Ovary (tissue), 9 donors: ENCODE data around the gene FUT3. TPM values are rescaled to one million over a fixed set of nuclear protein-coding genes. Genes with fewer than 3 reads are reported as not detected.

Source experiments
- DNase-seq, 5 donors: peaks; one replicate each; pipeline ENCODE4 v3.0.0-alpha.2; 2019 to 2020
- H3K27ac ChIP-seq, 2 donors: fragments of 200-600 bp; one replicate each; pipeline versions ENCODE4 v1.5.1 to v1.8.0; 2019 to 2022
- H3K27me3 ChIP-seq: fragments of 200-600 bp; one replicate; pipeline ENCODE4 v1.8.0; 2022
- H3K36me3 ChIP-seq: fragments of 200-600 bp; sonication (generic); one replicate; pipeline ENCODE4 v1.5.1; 2019
- H3K4me1 ChIP-seq: one replicate; pipeline ENCODE4 v1.8.1; 2013; ENCODE audit warnings: mild to moderate bottlenecking, moderate library complexity; ENCODE audit not compliant: insufficient read depth
- H3K4me3 ChIP-seq: fragments of 200-600 bp; sonication (generic); one replicate; pipeline ENCODE4 v1.5.1; 2017
- H3K9me3 ChIP-seq, 2 donors: fragments of 200-600 bp in 1 of 2; sonication (generic) in 1 of 2; one replicate each; pipeline versions ENCODE4 v1.5.1 to v1.8.1; 2013 to 2019; ENCODE audit warnings: mild to moderate bottlenecking in 1 of 2, moderate library complexity in 1 of 2
- CTCF ChIP-seq, 3 donors: fragments of 450-650 bp in 2 of 3; fragments of 200-600 bp in 1 of 3; IDR thresholded peaks; one replicate each; pipeline versions ENCODE4 v1.5.1 to v1.8.0; 2016 to 2022; ENCODE audit warnings: antibody characterized with exemption in 3 of 3, mild to moderate bottlenecking in 1 of 3
- EP300 ChIP-seq: sonication (generic); formaldehyde crosslinking; IDR thresholded peaks from one replicate; pipeline ENCODE4 v1.6.1; 2017; ENCODE audit warnings: antibody characterized with exemption
- POLR2A ChIP-seq: fragments of 450-650 bp; IDR thresholded peaks from one replicate; pipeline ENCODE4 v1.6.1; 2017; ENCODE audit warnings: antibody characterized with exemption, mild to moderate bottlenecking, moderate library complexity
- WGBS, 3 donors: extraction: QIAGEN DNeasy Blood & Tissue Kit in 1 of 3; methylation state at CpG; one replicate each; pipeline versions ENCODE4 v1.1.5 to v1.1.7; 2013 to 2017; 5-methylcytosine and 5-hydroxymethylcytosine counted together
- intact Hi-C, 4 donors: fragments of 100-400 bp; cut with DNase I; formaldehyde crosslinking; loops; one replicate each; pipeline versions ENCODE4 v1.11.0 to v1.15.1; 2022 to 2023
- polyA plus RNA-seq, 2 donors: library from polyadenylated mRNA; stranded (reverse); fragments of 200-250 nt in 1 of 2; fragments of 350-450 nt in 1 of 2; fragmentation: Illumina TruSeq in 1 of 2; extraction: RNeasy Lipid Tissue Mini Kit (QIAGEN cat#74804) in 1 of 2; gene quantifications; one replicate each; pipeline ENCODE4 v1.2.3, GENCODE V29; 2013 to 2014
- total RNA-seq, 7 donors: library from RNA; depleted of rRNA in 2 of 7; stranded (reverse); fragments of >200 nt in 2 of 7; fragmentation: NEBNext Ultra II Directional in 3 of 7; extraction: Animal tissue kit (Norgen Biotek cat#: 25700) in 3 of 7; gene quantifications; one replicate each; pipeline versions ENCODE4 v1.1.0 to v1.2.4, GENCODE V29; 2016 to 2023
- donor health status: DM: no; HTN: no; CAD: no; lungs with moderate emphysema.
- donor health status: DM: no; HTN: no; CAD: no.
- donor health status: Bipolar disorder and iron deficiency.
- donor health status: DM: yes; HTN: yes; CAD: no.
- donor health status: DM: no; HTN: no; CAD: no.
- donor health status: DM: yes; HTN: yes; CAD: no.

Gene FUT3
- total and polyA plus RNA-seq, 9 donors: 0.04 to 1.8 (median 0.15) TPM; not detected in 3

- TF ChIP-seq CTCF (IDR thresholded peaks at IDR 0.05) (no peak), POLR2A (no peak), EP300 (no peak)
- Histone ChIP-seq H3K36me3 (no peaks in the 10 kb centered on the region), H3K27ac (no peak overlapping the region), H3K27me3 (no peaks in the 10 kb centered on the region), H3K4me3 (no peak overlapping the region), H3K9me3 (no peaks in the 10 kb centered on the region), H3K4me1 (peaks cover 1% of the 10 kb centered on the region)
- WGBS, 3 donors: 20 to 28% (median 20%) methylated on average over 6 of the region's 6 CpGs
- intact Hi-C loops: no loop called here
- DNase-seq: no peak
Observed at GRCh38 chr19:5820785-5821184, 30.5 kb downstream of the FUT3 start.

- TF ChIP-seq POLR2A (no peak), CTCF (IDR thresholded peaks at IDR 0.05) (no peak), EP300 (no peak)
- WGBS, 3 donors: 61 to 78% (median 67%) methylated on average over 10 of the region's 10 CpGs
- Histone ChIP-seq H3K36me3 (no peaks in the 10 kb centered on the region), H3K27me3 (no peaks in the 10 kb centered on the region), H3K27ac (no peak overlapping the region), H3K4me3 (no peak overlapping the region), H3K4me1 (peaks cover 1% of the 10 kb centered on the region), H3K9me3 (no peaks in the 10 kb centered on the region)
- DNase-seq: no peak
- intact Hi-C loops: no loop called here
Observed at GRCh38 chr19:5818594-5818993, 32.7 kb downstream of the FUT3 start.

- 72 to 82% (median 81%) methylated on average over 2 of the region's 2 CpGs for WGBS, 3 donors
- H3K9me3 ChIP-seq: no peaks in the 10 kb centered on the region
- peaks cover under 1% of the 10 kb centered on the region for H3K4me1 ChIP-seq
- TF ChIP-seq CTCF (IDR thresholded peaks at IDR 0.05) (no peak), POLR2A (no peak), EP300 (no peak)
- no peak overlapping the region for H3K4me3 ChIP-seq
- H3K36me3 ChIP-seq: no peaks in the 10 kb centered on the region
- intact Hi-C loops: no loop called here
- DNase-seq: no peak
- no peak overlapping the region for H3K27ac ChIP-seq
- H3K27me3 ChIP-seq: no peaks in the 10 kb centered on the region
Observed at GRCh38 chr19:5817218-5817617, 34.0 kb downstream of the FUT3 start.

- H3K9me3 ChIP-seq: no peaks in the 10 kb centered on the region
- H3K4me3 ChIP-seq: no peak overlapping the region
- DNase-seq: no peak
- H3K36me3 ChIP-seq: no peaks in the 10 kb centered on the region
- H3K27me3 ChIP-seq: no peaks in the 10 kb centered on the region
- H3K27ac ChIP-seq: no peak overlapping the region
- intact Hi-C loops: no loop called here
- H3K4me1 ChIP-seq: no peaks in the 10 kb centered on the region
- WGBS, 3 donors: 29 to 46% (median 35%) methylated on average over 11 of the region's 11 CpGs
- TF ChIP-seq EP300 (no peak), POLR2A (no peak), CTCF (IDR thresholded peaks at IDR 0.05) (no peak)
Observed at GRCh38 chr19:5814852-5815246, 36.4 kb downstream of the FUT3 start.
